ENCODE data around the gene LEUTX. TPM values are rescaled to one million over a fixed set of nuclear protein-coding genes. Genes with fewer than 3 reads are reported as not detected.

The LEUTX gene
- total and polyA plus RNA-seq, 9 donors, result not detected

DNA sequence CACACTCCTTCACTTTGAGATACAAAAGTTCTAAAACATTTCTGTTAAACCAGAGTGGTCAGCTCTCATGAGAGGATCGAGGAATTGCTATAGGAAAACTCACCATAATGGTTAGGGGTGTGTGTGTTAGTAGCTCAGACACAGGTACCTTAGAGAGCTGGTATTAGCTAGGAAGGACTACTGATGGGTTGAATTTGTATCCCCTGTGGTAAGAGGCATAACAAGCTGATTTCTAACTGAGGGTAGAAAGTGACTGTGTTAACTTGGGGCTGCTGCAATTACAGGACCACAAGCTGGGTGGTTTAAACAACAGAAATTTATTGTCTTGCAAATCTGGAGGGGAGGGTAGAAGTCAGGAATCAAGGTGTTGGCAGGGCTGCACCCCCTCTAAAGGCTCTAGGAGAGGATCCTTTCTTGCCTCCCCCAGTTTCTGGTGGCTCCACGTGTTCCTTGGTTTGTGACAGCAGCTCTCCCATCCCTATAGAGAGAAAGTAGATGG is 17.4 kb downstream of the LEUTX start:
- H3K9me3 ChIP-seq, result no peaks in the 10 kb centered on the region
- H3K27ac ChIP-seq, result no peak overlapping the region
- no peaks in the 10 kb centered on the region for H3K4me1 ChIP-seq (ENCODE audit: insufficient read depth)
- H3K4me3 ChIP-seq, result no peak overlapping the region
- WGBS, 3 donors, result 22 to 31% (median 25%) methylated on average over 2 of the region's 2 CpGs
- intact Hi-C loops (cut with DNase I), result loop anchor here in 1 of 4 donors (10.0 kb wide), 1 partner anchor 169 kb away; no protein-coding TSS in a partner anchor
- TF ChIP-seq POLR2A (IDR thresholded peaks at IDR 0.05) (no peak), CTCF (IDR thresholded peaks at IDR 0.05) (no peak), EP300 (IDR thresholded peaks at IDR 0.05) (no peak)
- H3K27me3 ChIP-seq, result no peaks in the 10 kb centered on the region
- H3K36me3 ChIP-seq, result no peaks in the 10 kb centered on the region
- DNase-seq, result no peak

- Histone ChIP-seq H3K36me3 (no peaks in the 10 kb centered on the region), H3K4me3 (no peak overlapping the region), H3K27me3 (no peaks in the 10 kb centered on the region), H3K27ac (no peak overlapping the region), H3K4me1 (ENCODE audit: insufficient read depth) (no peaks in the 10 kb centered on the region), H3K9me3 (no peaks in the 10 kb centered on the region)
- no peak for DNase-seq
- intact Hi-C loops (cut with DNase I), result loop anchor here in 1 of 4 donors (10.0 kb wide), 1 partner anchor 168 kb away; no protein-coding TSS in a partner anchor
- 49 to 58% (median 51%) methylated on average over 2 of the region's 2 CpGs for WGBS, 3 donors
- TF ChIP-seq POLR2A (IDR thresholded peaks at IDR 0.05) (no peak), CTCF (IDR thresholded peaks at IDR 0.05) (no peak)
These were observed 18.4 kb downstream of the LEUTX start for GRCh38 chr19:39797083-39797482.

GRCh38 chr19:39802958-39803357 is 24.3 kb downstream of the LEUTX start:
- H3K27me3 ChIP-seq, result no peaks in the 10 kb centered on the region
- H3K4me3 ChIP-seq, result no peak overlapping the region
- no peaks in the 10 kb centered on the region for H3K36me3 ChIP-seq
- WGBS, 3 donors, result 8 to 16% (median 11%) methylated on average over 4 of the region's 4 CpGs
- no peaks in the 10 kb centered on the region for H3K4me1 ChIP-seq (ENCODE audit: insufficient read depth)
- H3K9me3 ChIP-seq, result no peaks in the 10 kb centered on the region
- no peak for TF ChIP-seq POLR2A (IDR thresholded peaks at IDR 0.05)
- TF ChIP-seq EP300 (IDR thresholded peaks at IDR 0.05), result no peak
- no peak for TF ChIP-seq CTCF (IDR thresholded peaks at IDR 0.05)
- no peak for DNase-seq
- no peak overlapping the region for H3K27ac ChIP-seq
- intact Hi-C loops (cut with DNase I), result no loop called here

GRCh38 chr19:39805104-39805503 is 26.4 kb downstream of the LEUTX start:
- Histone ChIP-seq H3K36me3 (no peaks in the 10 kb centered on the region), H3K4me1 (ENCODE audit: insufficient read depth) (no peaks in the 10 kb centered on the region), H3K9me3 (no peaks in the 10 kb centered on the region), H3K4me3 (no peak overlapping the region), H3K27me3 (no peaks in the 10 kb centered on the region), H3K27ac (no peak overlapping the region)
- TF ChIP-seq CTCF (IDR thresholded peaks at IDR 0.05), result no peak
- no peak for TF ChIP-seq POLR2A (IDR thresholded peaks at IDR 0.05)
- TF ChIP-seq EP300 (IDR thresholded peaks at IDR 0.05), result no peak
- intact Hi-C loops (cut with DNase I), result no loop called here
- no peak for DNase-seq
- 28 to 31% (median 31%) methylated on average over 5 of the region's 5 CpGs for WGBS, 3 donors

Data from ovary (tissue), 9 donors.